GM21367 (cell line): ENCODE measurements around the gene UNG.
A peak's percentile ranks its signal among the peaks of the same experiment; 100 is the strongest.

Experiments
- ATAC-seq: cut with Tn5 transposase; IDR thresholded peaks from one replicate; pipeline ENCODE4 v1.9.1; 2021; ENCODE audit not compliant: unreplicated experiment

The UNG gene

DNA sequence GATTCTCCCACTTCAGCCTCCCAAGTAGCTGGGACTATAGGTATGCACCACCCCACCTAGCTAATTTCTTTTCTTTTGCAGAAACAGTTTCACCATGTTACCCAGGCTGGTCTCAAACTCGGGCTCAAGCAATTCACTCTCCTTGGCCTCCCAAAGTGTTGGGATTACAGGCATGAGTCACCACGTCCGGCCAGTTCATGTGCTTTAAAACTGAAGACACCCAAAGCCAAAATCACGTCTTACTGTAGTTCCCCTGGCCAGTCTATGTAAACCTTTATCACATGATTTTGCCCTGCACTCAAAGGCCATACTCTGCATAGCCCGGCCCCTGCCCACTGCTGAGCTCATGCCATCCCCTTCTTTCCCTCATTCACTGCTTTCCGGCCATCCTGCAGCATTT, 8.6 kb upstream of the UNG start:
- no peak for ATAC-seq

GRCh38 chr12:109089683-109090082, 7.7 kb upstream of the UNG start:
- no peak for ATAC-seq

DNA sequence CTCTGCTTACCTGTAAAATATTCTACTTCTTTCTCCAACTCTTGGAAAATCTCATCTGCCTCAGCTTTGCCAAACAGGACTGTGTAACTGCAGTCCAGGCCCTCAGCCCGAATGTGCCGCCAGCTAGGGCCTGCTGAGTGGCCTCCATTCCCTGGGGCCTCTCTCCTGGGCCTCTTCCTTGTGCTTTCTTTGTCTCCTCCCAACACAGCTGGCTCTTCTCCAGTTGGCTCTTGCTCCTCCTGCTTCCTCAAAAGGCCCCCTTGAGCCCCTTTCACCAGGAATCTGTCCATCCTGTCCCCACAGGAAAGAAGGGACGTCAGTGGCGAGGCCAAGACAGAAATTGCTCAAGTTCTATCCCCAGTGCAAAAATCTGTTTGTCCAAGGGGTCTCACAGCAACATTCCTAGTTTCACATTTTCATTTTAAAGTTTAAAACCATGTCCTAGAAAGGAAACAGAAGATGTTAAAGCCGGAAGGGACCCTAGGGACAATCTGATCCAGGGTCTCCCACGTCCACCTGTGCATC, 4.8 kb upstream of the UNG start:
- no peak for ATAC-seq

- ATAC-seq = peak; percentile 50
These were observed 4.1 kb upstream of the UNG start, which contains the start of gene ALKBH2 for GRCh38 chr12:109093022-109093918. Gene ALKBH2 (minus strand): TSS chr12:109093472. CDS start chr12:109092786, 686 bp downstream.

DNA sequence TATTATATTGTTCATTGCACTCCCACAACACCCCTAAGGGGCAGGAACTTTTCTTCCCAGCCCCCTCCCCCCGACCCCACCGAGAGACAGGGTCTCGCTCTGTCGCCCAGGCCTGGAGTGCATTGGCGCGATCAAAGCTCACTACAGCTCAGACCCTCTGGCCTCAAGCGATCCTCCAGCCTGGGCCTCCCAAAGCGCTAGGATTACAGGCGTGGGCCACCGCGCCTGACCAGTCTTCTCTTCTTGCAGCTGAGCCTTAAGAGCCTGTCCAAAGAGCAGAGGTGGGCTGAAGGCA, 310 bp upstream of the UNG start:
- ATAC-seq = no peak

DNA sequence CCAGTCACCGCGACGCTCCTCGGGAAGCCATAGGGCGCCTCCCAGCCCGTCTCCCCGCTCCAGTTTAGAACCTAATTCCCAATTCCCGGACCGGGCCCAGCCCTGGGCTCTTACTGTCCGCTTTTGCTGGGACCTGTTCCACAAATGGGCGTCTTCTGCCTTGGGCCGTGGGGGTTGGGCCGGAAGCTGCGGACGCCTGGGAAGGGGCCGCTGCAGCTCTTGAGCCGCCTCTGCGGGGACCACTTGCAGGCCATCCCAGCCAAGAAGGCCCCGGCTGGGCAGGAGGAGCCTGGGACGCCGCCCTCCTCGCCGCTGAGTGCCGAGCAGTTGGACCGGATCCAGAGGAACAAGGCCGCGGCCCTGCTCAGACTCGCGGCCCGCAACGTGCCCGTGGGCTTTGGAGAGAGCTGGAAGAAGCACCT, 797 bp downstream of the UNG start:
- peak; percentile 6 for ATAC-seq

- no peak for ATAC-seq
These were observed 1.3 kb downstream of the UNG start for GRCh38 chr12:109098651-109099050.

DNA sequence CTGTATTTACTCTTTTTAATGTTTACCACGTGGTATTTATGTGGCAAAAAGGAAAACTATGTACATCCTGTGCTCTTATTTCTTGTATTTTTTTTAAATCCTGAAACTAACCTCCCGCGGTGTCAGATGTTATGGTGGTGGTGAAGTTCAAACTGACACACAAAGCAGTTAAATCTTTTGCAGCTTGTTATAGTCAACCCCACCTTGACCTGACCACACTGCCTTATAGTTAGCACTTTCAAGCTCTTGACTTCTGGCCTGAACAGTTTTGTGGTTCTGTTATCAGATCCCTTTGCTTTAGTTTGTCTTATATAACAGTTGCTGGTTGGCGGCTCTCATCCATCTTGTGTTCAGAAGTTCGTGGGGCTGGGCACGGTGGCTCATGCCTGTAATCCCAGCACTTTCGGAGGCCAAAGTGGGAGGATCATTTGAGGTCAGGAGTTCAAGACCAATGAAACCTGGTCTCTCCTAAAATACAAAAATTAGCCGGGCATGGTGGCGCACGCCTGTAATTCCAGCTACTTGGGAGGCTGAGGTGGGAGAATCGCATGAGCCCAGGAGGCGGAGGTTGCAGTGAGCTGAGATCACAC, 2.1 kb downstream of the UNG start:
- ATAC-seq = no peak

GRCh38 chr12:109100741-109101140, 3.3 kb downstream of the UNG start:
- no peak for ATAC-seq

- no peak for ATAC-seq
These were observed 5.1 kb downstream of the UNG start for GRCh38 chr12:109102491-109102890.

DNA sequence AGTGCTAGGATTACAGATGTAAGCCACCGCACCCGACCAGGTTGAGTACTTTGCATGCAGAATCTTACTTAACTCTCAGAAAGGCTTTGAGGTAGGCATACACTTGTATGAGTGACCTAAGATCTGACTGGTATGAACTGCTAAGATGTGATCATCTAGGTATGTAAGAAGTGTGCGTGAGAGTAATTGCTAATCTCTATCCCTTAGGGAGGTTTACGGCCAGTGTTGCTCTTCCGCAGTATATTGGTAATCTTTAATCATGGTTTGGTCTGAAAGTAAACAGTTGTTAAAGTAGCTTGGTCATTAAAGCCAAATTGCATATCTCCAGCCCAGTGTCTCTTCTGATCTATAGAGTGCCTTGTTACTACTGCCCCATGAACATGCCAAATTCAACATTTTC, 7.8 kb downstream of the UNG start:
- ATAC-seq = no peak

DNA sequence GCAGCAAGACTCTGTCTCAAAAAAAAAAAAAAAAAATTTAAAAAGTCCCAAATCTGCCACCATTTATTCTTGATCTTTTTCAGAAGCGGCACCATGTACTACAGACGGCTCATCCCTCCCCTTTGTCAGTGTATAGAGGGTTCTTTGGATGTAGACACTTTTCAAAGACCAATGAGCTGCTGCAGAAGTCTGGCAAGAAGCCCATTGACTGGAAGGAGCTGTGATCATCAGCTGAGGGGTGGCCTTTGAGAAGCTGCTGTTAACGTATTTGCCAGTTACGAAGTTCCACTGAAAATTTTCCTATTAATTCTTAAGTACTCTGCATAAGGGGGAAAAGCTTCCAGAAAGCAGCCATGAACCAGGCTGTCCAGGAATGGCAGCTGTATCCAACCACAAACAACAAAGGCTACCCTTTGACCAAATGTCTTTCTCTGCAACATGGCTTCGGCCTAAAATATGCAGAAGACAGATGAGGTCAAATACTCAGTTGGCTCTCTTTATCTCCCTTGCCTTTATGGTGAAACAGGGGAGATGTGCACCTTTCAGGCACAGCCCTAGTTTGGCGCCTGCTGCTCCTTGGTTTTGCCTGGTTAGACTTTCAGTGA, 12.5 kb downstream of the UNG start:
- no peak for ATAC-seq

DNA sequence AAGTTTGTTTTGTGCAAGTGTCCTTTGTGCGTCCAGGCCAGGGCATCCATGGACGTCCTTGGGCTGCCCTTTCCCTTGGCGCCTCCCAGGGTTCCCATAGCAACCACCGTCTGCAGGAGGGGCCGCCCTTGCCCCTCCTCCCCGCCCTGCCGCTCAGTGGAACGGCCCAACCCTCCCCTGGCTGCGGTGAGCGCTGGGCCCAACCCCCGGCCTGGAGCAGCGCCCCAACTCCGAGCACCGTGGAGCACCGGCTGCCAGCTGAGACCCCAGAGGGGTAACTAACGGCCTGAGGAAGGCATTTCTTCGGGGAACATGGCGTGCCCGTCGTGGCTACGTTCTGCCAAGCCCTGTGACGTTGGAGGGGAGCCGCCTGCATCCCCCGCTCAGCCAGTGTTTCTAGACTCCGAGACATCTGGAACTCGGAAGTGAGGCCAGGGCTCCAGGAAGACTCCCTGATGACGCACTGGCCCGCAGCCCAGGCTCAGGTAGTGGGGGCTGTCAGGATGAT, 13.6 kb downstream of the UNG start:
- no peak for ATAC-seq

GRCh38 chr12:109112720-109113465, 15.5 kb downstream of the UNG start:
- ATAC-seq = no peak

DNA sequence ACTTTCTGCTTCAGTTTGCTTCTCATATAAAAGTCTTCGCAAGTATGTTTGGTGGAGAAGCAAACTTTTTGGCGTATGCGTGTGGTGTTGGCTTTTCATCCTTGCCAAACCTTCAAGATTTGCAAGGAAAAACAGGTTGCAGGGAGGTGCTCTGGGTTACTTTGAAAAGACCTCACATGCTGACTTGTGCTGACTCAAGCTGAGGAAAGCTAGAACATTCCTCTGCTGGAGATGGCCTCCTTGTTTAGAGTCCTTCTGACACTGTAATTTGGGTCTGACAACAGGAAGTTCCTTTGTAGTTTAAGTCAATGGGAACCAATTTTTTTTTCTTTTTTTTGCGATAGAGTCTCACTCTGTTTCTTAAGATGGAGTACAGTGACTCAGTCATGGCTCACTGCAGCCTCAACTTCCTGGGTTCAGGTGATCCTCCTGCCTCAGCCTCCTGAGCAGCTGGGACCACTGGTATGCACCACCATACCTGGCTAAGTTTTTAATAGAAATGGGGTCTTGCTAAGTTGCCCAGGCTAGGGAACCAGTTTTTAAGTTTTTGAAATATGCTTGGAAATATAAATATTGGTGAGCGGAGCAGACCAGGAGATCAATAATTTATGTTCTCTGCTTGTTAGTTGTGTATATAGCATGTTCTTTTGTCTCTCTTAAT, 16.4 kb downstream of the UNG start:
- no peak for ATAC-seq

- ATAC-seq = no peak
These were observed 17.2 kb downstream of the UNG start for GRCh38 chr12:109114644-109115043.

GRCh38 chr12:109115404-109115757, 18.0 kb downstream of the UNG start:
- no peak for ATAC-seq

DNA sequence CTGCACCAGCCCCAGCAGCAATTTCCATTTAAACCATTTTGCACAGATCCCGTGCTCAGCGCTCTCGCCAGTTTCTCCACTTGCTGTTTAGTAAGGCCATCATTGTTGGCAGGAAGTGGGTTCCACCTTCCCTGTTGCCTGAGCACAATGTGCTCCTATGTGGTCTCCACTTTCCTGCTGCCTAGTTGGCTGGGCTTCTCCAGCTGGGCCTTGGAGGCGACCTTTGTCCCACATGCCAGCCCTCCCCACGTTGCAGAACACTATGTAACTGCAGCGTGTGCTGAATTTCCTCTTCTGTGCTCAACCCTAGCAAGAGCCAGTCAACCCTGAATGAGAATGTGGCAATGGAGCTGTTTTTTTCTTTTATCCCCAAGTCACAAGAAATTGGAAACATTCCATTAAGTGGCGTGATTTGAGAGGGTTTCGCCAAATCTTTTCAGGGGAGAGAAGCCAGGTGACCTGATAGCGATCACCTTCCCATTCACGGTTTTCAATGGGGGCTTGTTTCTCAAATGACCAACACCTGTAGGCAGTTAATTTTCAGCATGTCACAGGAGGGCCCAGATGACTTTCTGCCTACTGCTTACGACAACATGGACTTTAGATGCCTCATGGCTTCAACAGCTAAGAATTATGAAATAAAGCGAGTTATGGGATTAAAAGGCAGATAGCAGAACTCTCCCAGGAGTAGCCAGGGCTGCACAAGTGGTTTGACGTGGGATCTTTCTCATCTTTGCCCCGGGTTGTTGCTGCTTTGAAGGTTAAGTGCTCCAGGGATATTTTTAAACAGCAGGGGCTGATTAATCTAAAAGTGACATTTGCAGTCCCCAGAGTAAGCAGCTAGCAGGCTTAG, 18.6 kb downstream of the UNG start, which contains the start of gene ACACB:
TSS of gene ACACB (plus strand) at position 830 of the 853 bp plus-strand sequence. CDS start 22,819 bp downstream, outside the sequence.
- ATAC-seq = no peak

DNA sequence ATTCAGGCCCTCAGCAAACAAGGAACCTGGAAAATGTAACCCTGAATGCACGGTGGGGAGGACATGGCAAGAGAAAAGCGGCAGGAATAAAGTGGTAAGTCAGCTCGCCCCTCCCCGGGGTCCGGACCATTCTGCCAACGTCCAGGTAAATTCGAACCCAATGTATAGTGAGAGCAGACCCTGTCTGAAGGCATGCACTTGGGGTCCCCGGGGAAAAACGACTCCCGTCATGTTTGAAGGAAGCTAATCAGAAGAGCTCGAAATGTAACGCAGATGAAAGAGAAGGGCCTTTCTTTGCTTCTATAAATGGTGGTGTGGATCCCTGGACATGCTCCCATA, 19.2 kb downstream of the UNG start:
- no peak for ATAC-seq

GRCh38 chr12:109120095-109120494, 22.7 kb downstream of the UNG start:
- ATAC-seq = no peak
